CD4-positive, alpha-beta T cell treated with Interleukin-15 for 1 hour (primary cell): ENCODE measurements around the gene OR52I2.
A peak's percentile ranks its signal among the peaks of the same experiment; 100 is the strongest.

Experiments
- DNase-seq: peaks from one replicate; pipeline ENCODE4 v3.0.0-alpha.2; 2020

Gene OR52I2

GRCh38 chr11:4610258-4610935 lies 28.9 kb downstream of the OR52I2 start:
- no peak for DNase-seq

GRCh38 chr11:4611986-4612385 lies 30.4 kb downstream of the OR52I2 start:
- DNase-seq, result no peak

- DNase-seq, result no peak
Observed at GRCh38 chr11:4615856-4616444, 34.4 kb downstream of the OR52I2 start.

GRCh38 chr11:4619514-4619913 lies 38.0 kb downstream of the OR52I2 start:
- no peak for DNase-seq

- no peak for DNase-seq
Observed at GRCh38 chr11:4626207-4627099, 44.9 kb downstream of the OR52I2 start.

GRCh38 chr11:4636136-4636535 lies 54.6 kb downstream of the OR52I2 start:
- DNase-seq, result no peak

GRCh38 chr11:4636962-4637661 lies 55.6 kb downstream of the OR52I2 start, which contains the start of gene OR51D1:
Gene OR51D1, plus strand, starts transcription at chr11:4637477. Its CDS starts 2,314 bp downstream, at chr11:4639791.
- peak; percentile 51 for DNase-seq

GRCh38 chr11:4637662-4638047 lies 56.1 kb downstream of the OR52I2 start:
- no peak for DNase-seq

GRCh38 chr11:4639931-4640330 lies 58.4 kb downstream of the OR52I2 start:
- no peak for DNase-seq

GRCh38 chr11:4641501-4641900 lies 60.0 kb downstream of the OR52I2 start:
- no peak for DNase-seq

- DNase-seq, result no peak
Observed at GRCh38 chr11:4642043-4642442, 60.5 kb downstream of the OR52I2 start.
